Stimulated activated CD8-positive, alpha-beta memory T cell treated with anti-CD3 and anti-CD28 coated beads, Interleukin-12 subunit alpha, Interleukin-12 subunit beta, amount 100 ng/mL, for 4 hours (primary cell): ENCODE results near the gene PIGP.
"Not testable (repeated sequence)": the region's sequence is repeated elsewhere in the genome, so short reads cannot be mapped to it uniquely, and the experiment has no call there.

Source experiments
- DNase-seq: peaks from one replicate; pipeline ENCODE4 v3.0.0-alpha.2; 2020; ENCODE audit warnings: low read depth

PIGP gene

GRCh38 chr21:37076087-37076850 is 3.4 kb upstream of the PIGP start:
- no peak for DNase-seq

GRCh38 chr21:37075214-37075770 is 2.4 kb upstream of the PIGP start:
- no peak for DNase-seq

GRCh38 chr21:37074546-37074945 is 1.7 kb upstream of the PIGP start:
- DNase-seq, result no peak

GRCh38 chr21:37074197-37074510 is 1.3 kb upstream of the PIGP start:
- no peak for DNase-seq

GRCh38 chr21:37073417-37074196 is 736 bp upstream of the PIGP start:
- no peak for DNase-seq

- no peak for DNase-seq
Observed at GRCh38 chr21:37072274-37072987, 440 bp downstream of the PIGP start.

- DNase-seq, result no peak
Observed at GRCh38 chr21:37071561-37072273, 1.2 kb downstream of the PIGP start.

- no peak for DNase-seq
Observed at GRCh38 chr21:37065561-37066177, 7.2 kb downstream of the PIGP start.

- DNase-seq, result no peak
Observed at GRCh38 chr21:37064841-37065240, 8.0 kb downstream of the PIGP start.

GRCh38 chr21:37063433-37063832 is 9.4 kb downstream of the PIGP start:
- DNase-seq, result no peak

GRCh38 chr21:37062593-37062935 is 10.3 kb downstream of the PIGP start:
- no peak for DNase-seq

- no peak for DNase-seq
Observed at GRCh38 chr21:37061926-37062592, 10.8 kb downstream of the PIGP start.

- DNase-seq, result no peak
Observed at GRCh38 chr21:37060296-37060695, 12.6 kb downstream of the PIGP start.

GRCh38 chr21:37059181-37059580 is 13.7 kb downstream of the PIGP start:
- no peak for DNase-seq

GRCh38 chr21:37058261-37058660 is 14.6 kb downstream of the PIGP start:
- DNase-seq, result no peak

- DNase-seq, result no peak
Observed at GRCh38 chr21:37057614-37058013, 15.3 kb downstream of the PIGP start.

GRCh38 chr21:37055271-37055855 is 17.5 kb downstream of the PIGP start:
- no peak for DNase-seq

- not testable (repeated sequence) for DNase-seq
Observed at GRCh38 chr21:37049741-37050140, 23.1 kb downstream of the PIGP start.

GRCh38 chr21:37047079-37047478 is 25.8 kb downstream of the PIGP start:
- DNase-seq, result no peak

GRCh38 chr21:37045556-37045955 is 27.3 kb downstream of the PIGP start:
- DNase-seq, result no peak

GRCh38 chr21:37045149-37045548 is 27.7 kb downstream of the PIGP start:
- DNase-seq, result no peak
